H1 (cell line): ENCODE results near the gene ZNF367.

ENCODE experiments used
- ASH2L ChIP-seq: fragments of 200-600, 300-600 bp; sonication (generic); IDR thresholded peaks from one replicate; pipeline ENCODE4 v1.7.1; 2017; ENCODE audit warnings: low read length
- CTCF ChIP-seq, 3 experiments: IDR thresholded peaks; 1 replicate in 2 of 3; 2 replicates in 1 of 3; pipeline versions ENCODE4 v1.5.1 to v1.6.1; 2011; ENCODE audit warnings: low read length in 3 of 3, mild to moderate bottlenecking in 3 of 3, inconsistent platforms in 2 of 3, low read depth in 1 of 3, moderate library complexity in 1 of 3; ENCODE audit not compliant: insufficient read depth in 1 of 3; ENCODE audit errors: control extremely low read depth in 1 of 3
- NRF1 ChIP-seq: IDR thresholded peaks from 2 replicates; pipeline ENCODE4 v1.6.1; 2011; ENCODE audit warnings: mild to moderate bottlenecking, low read depth, low read length, improper control_type of control experiment
- POLR2AphosphoS5 ChIP-seq: IDR thresholded peaks from 2 replicates; pipeline ENCODE4 v1.6.1; 2011; ENCODE audit warnings: low read depth, low read length
- TBP ChIP-seq: IDR thresholded peaks from 2 replicates; pipeline ENCODE4 v1.6.1; 2011; ENCODE audit warnings: low read depth, low read length, improper control_type of control experiment

- TF ChIP-seq POLR2AphosphoS5 (no peak), CTCF (IDR thresholded peaks at IDR 0.05; ENCODE audit: control extremely low read depth in 1 of 3, insufficient read depth in 1 of 3, low read depth in 1 of 3, low read length in 3 of 3) (no peak), ASH2L (no peak), NRF1 (no peak), TBP (no peak)
These were observed 12.2 kb upstream of the ZNF367 start for GRCh38 chr9:96430377-96430776.
